Caco-2 (cell line): Measurements from ENCODE around the gene SMYD3. TPM values are rescaled to one million over a fixed set of nuclear protein-coding genes. Genes with fewer than 3 reads are reported as not detected.

Source experiments
- BruUV-seq: library from RNA; stranded (reverse); fragments of 400-500 nt; replicated peaks from 2 replicates; lab custom pipeline; 2021; lab: Mats Ljungman, UMichigan
- CTCF ChIA-PET: fragments of 300-600 bp; sonication (Branson Sonifier 250); formaldehyde crosslinking; loops from one replicate; lab custom pipeline; 2022; ENCODE audit warnings: antibody characterized with exemption; lab: Charles Lee
- POLR2A ChIA-PET: fragments of 300-600 bp; sonication (Branson Sonifier 250); formaldehyde crosslinking; loops from one replicate; lab custom pipeline; 2022; ENCODE audit warnings: antibody characterized with exemption; lab: Charles Lee
- DNase-seq, 2 experiments: peaks; one replicate each; pipeline versions ENCODE4 v3.0.0 to v3.0.0-alpha.2; 2020 to 2022
- H3K27me3 ChIP-seq: replicated peaks from 2 replicates; pipeline ENCODE4 v1.6.0; 2011; ENCODE audit warnings: low read length; ENCODE audit not compliant: control insufficient read depth, insufficient read depth
- H3K36me3 ChIP-seq: 2 replicates; pipeline ENCODE4 v1.5.1; 2011; ENCODE audit warnings: low read length; ENCODE audit not compliant: control insufficient read depth, insufficient read depth
- H3K4me1 ChIP-seq: fragments of 250-450 bp; sonication (Bioruptor Pico); 2 replicates; pipeline ENCODE4 v1.5.1; 2020; ENCODE audit warnings: mild to moderate bottlenecking
- H3K4me3 ChIP-seq: 2 replicates; pipeline ENCODE4 v1.5.1; 2011; ENCODE audit warnings: low read depth, mild to moderate bottlenecking, control low read depth, low read length
- H3K9me3 ChIP-seq: fragments of 250-450 bp; sonication (Bioruptor Pico); 2 replicates; pipeline ENCODE4 v1.5.1; 2020; ENCODE audit warnings: mild to moderate bottlenecking, moderate library complexity
- H3K27ac Mint-ChIP-seq: one replicate; pipeline ENCODE4 v1.8.0; 2022; ENCODE audit warnings: mixed read lengths; ENCODE audit not compliant: unreplicated experiment
- H3K27me3 Mint-ChIP-seq: one replicate; pipeline ENCODE4 v1.8.0; 2022; ENCODE audit warnings: mixed read lengths; ENCODE audit not compliant: insufficient read depth, unreplicated experiment
- H3K36me3 Mint-ChIP-seq: one replicate; pipeline ENCODE4 v1.8.0; 2022; ENCODE audit warnings: mild to moderate bottlenecking, mixed read lengths; ENCODE audit not compliant: insufficient read depth, unreplicated experiment
- H3K4me1 Mint-ChIP-seq: one replicate; pipeline ENCODE4 v1.8.0; 2022; ENCODE audit warnings: low read depth, mixed read lengths; ENCODE audit not compliant: unreplicated experiment
- H3K4me3 Mint-ChIP-seq: one replicate; pipeline ENCODE4 v1.8.0; 2022; ENCODE audit warnings: mild to moderate bottlenecking, moderate library complexity, mixed read lengths; ENCODE audit not compliant: unreplicated experiment
- H3K9me3 Mint-ChIP-seq: one replicate; pipeline ENCODE4 v1.8.0; 2022; ENCODE audit warnings: mixed read lengths; ENCODE audit not compliant: unreplicated experiment
- CTCF ChIP-seq, 2 experiments: fragments of 200-600 bp in 1 of 2; IDR thresholded peaks; 1 replicate in 1 of 2; 2 replicates in 1 of 2; pipeline versions ENCODE4 v1.5.1 to v1.8.0; 2011 to 2022; ENCODE audit warnings: antibody characterized with exemption in 1 of 2, control low read depth in 1 of 2, inconsistent platforms in 1 of 2, low read depth in 1 of 2, low read length in 1 of 2, mild to moderate bottlenecking in 1 of 2, moderate library complexity in 1 of 2; ENCODE audit not compliant: insufficient read depth in 1 of 2, severe bottlenecking in 1 of 2, unreplicated experiment in 1 of 2
- intact Hi-C: fragments of 100-400 bp; cut with micrococcal nuclease; formaldehyde crosslinking; loops from one replicate; pipeline ENCODE4 v1.10.0; 2022; ENCODE audit not compliant: unreplicated experiment
- total RNA-seq: library from RNA; stranded (reverse); gene quantifications from 2 replicates; pipeline ENCODE4 v1.2.3, GENCODE V29; 2022

The SMYD3 gene
- total RNA-seq, 1 experiment from 2014 or later, result 33.0 TPM

GRCh38 chr1:246320286-246320685 is 186.8 kb downstream of the SMYD3 start:
- no peak for TF ChIP-seq CTCF (IDR thresholded peaks at IDR 0.05; ENCODE audit: insufficient read depth in 1 of 2, low read depth in 1 of 2, low read length in 1 of 2, severe bottlenecking in 1 of 2, unreplicated experiment in 1 of 2)
- no TSS peak for BruUV-seq
- ChIA-PET POLR2A (no interaction called here), CTCF (no interaction called here)
- Mint-ChIP-seq H3K27me3 (no peaks in the 10 kb centered on the region), H3K36me3 (no peaks in the 10 kb centered on the region), H3K27ac (no peak overlapping the region), H3K4me1 (no peaks in the 10 kb centered on the region), H3K4me3 (no peak overlapping the region), H3K9me3 (no peaks in the 10 kb centered on the region)
- H3K36me3 ChIP-seq, result no peaks in the 10 kb centered on the region
- H3K4me1 ChIP-seq, result no peaks in the 10 kb centered on the region
- no peak overlapping the region for H3K4me3 ChIP-seq
- no peaks in the 10 kb centered on the region for H3K27me3 ChIP-seq
- no peak for DNase-seq
- intact Hi-C loops, result no loop called here
- H3K9me3 ChIP-seq, result no peaks in the 10 kb centered on the region

GRCh38 chr1:246319083-246319714 is 187.9 kb downstream of the SMYD3 start:
- intact Hi-C loops, result no loop called here
- BruUV-seq, result no TSS peak
- Mint-ChIP-seq H3K36me3 (no peaks in the 10 kb centered on the region), H3K4me3 (no peak overlapping the region), H3K4me1 (no peaks in the 10 kb centered on the region), H3K27ac (no peak overlapping the region), H3K27me3 (no peaks in the 10 kb centered on the region), H3K9me3 (no peaks in the 10 kb centered on the region)
- H3K27me3 ChIP-seq, result no peaks in the 10 kb centered on the region
- no peak overlapping the region for H3K4me3 ChIP-seq
- ChIA-PET CTCF (no interaction called here), POLR2A (no interaction called here)
- no peak for DNase-seq
- no peaks in the 10 kb centered on the region for H3K9me3 ChIP-seq
- no peaks in the 10 kb centered on the region for H3K36me3 ChIP-seq
- H3K4me1 ChIP-seq, result no peaks in the 10 kb centered on the region
- TF ChIP-seq CTCF (IDR thresholded peaks at IDR 0.05; ENCODE audit: insufficient read depth in 1 of 2, low read depth in 1 of 2, low read length in 1 of 2, severe bottlenecking in 1 of 2, unreplicated experiment in 1 of 2), result no peak

GRCh38 chr1:246318622-246319021 is 188.5 kb downstream of the SMYD3 start:
- Mint-ChIP-seq H3K9me3 (no peaks in the 10 kb centered on the region), H3K36me3 (no peaks in the 10 kb centered on the region), H3K4me1 (no peaks in the 10 kb centered on the region), H3K27ac (no peak overlapping the region), H3K4me3 (no peak overlapping the region), H3K27me3 (no peaks in the 10 kb centered on the region)
- CTCF ChIA-PET, result no interaction called here
- BruUV-seq, result no TSS peak
- Histone ChIP-seq H3K4me1 (no peaks in the 10 kb centered on the region), H3K4me3 (no peak overlapping the region), H3K36me3 (no peaks in the 10 kb centered on the region), H3K27me3 (no peaks in the 10 kb centered on the region), H3K9me3 (no peaks in the 10 kb centered on the region)
- intact Hi-C loops, result no loop called here
- no peak for TF ChIP-seq CTCF (IDR thresholded peaks at IDR 0.05; ENCODE audit: insufficient read depth in 1 of 2, low read depth in 1 of 2, low read length in 1 of 2, severe bottlenecking in 1 of 2, unreplicated experiment in 1 of 2)
- POLR2A ChIA-PET, result no interaction called here
- no peak for DNase-seq
